ENCODE measurements around the gene INTS15. TPM values are rescaled to one million over a fixed set of nuclear protein-coding genes. Genes with fewer than 3 reads are reported as not detected.

The INTS15 gene
- total RNA-seq, 4 donors from 2014 or later = 28.0 to 63.0 (median 34.0) TPM

GRCh38 chr7:6558837-6559236 is 31.0 kb upstream of the INTS15 start:
- peak in 1 of 2 donors; percentile 9 for DNase-seq (ENCODE audit: low spot score in 2 of 2)
- Histone ChIP-seq H3K36me3 (no peaks in the 10 kb centered on the region), H3K27ac (no peak overlapping the region), H3K4me3 (no peak overlapping the region), H3K9me3 (no peaks in the 10 kb centered on the region), H3K27me3 (no peaks in the 10 kb centered on the region), H3K4me1 (no peaks in the 10 kb centered on the region)
- TF ChIP-seq CTCF (IDR thresholded peaks at IDR 0.05) = peak in 1 of 5 experiments; percentile 23
- no peak for TF ChIP-seq POLR2A (IDR thresholded peaks at IDR 0.05)
- 60 to 62% methylated on average over 6 of the region's 6 CpGs for WGBS, 2 donors

GRCh38 chr7:6559896-6560295 is 29.9 kb upstream of the INTS15 start:
- Histone ChIP-seq H3K9me3 (no peaks in the 10 kb centered on the region), H3K4me1 (no peaks in the 10 kb centered on the region), H3K27ac (no peak overlapping the region), H3K27me3 (no peaks in the 10 kb centered on the region), H3K36me3 (no peaks in the 10 kb centered on the region), H3K4me3 (no peak overlapping the region)
- no peak for DNase-seq (ENCODE audit: low spot score in 2 of 2)
- TF ChIP-seq EP300 (IDR thresholded peaks at IDR 0.05) = no peak
- TF ChIP-seq POLR2A (IDR thresholded peaks at IDR 0.05) = no peak
- no peak for TF ChIP-seq CTCF (IDR thresholded peaks at IDR 0.05)
- whole genome bisulfite sequencing, 2 donors = 33 to 37% methylated on average over 3 of the region's 3 CpGs

GRCh38 chr7:6562106-6562505 is 27.7 kb upstream of the INTS15 start:
- WGBS, 2 donors = 91 to 92% methylated on average over 1 of the region's 1 CpG
- Histone ChIP-seq H3K36me3 (no peaks in the 10 kb centered on the region), H3K4me3 (no peak overlapping the region), H3K9me3 (no peaks in the 10 kb centered on the region), H3K4me1 (no peaks in the 10 kb centered on the region), H3K27me3 (no peaks in the 10 kb centered on the region), H3K27ac (no peak overlapping the region)
- TF ChIP-seq EP300 (IDR thresholded peaks at IDR 0.05) = no peak
- no peak for TF ChIP-seq POLR2A (IDR thresholded peaks at IDR 0.05)
- no peak for TF ChIP-seq CTCF (IDR thresholded peaks at IDR 0.05)
- no peak for DNase-seq (ENCODE audit: low spot score in 2 of 2)

- no peak for DNase-seq (ENCODE audit: low spot score in 2 of 2)
- Histone ChIP-seq H3K27ac (no peak overlapping the region), H3K4me3 (no peak overlapping the region), H3K4me1 (no peaks in the 10 kb centered on the region), H3K27me3 (no peaks in the 10 kb centered on the region), H3K9me3 (no peaks in the 10 kb centered on the region), H3K36me3 (no peaks in the 10 kb centered on the region)
- no peak for TF ChIP-seq CTCF (IDR thresholded peaks at IDR 0.05)
- TF ChIP-seq POLR2A (IDR thresholded peaks at IDR 0.05) = no peak
- TF ChIP-seq EP300 (IDR thresholded peaks at IDR 0.05) = no peak
- 81 to 82% methylated on average over 12 of the region's 12 CpGs for WGBS, 2 donors
These were observed 25.7 kb upstream of the INTS15 start for GRCh38 chr7:6563936-6564770.

GRCh38 chr7:6565655-6566054 is 24.2 kb upstream of the INTS15 start:
- no peaks in the 10 kb centered on the region for H3K4me1 ChIP-seq
- no peak for DNase-seq (ENCODE audit: low spot score in 2 of 2)
- no peak overlapping the region for H3K4me3 ChIP-seq
- no peaks in the 10 kb centered on the region for H3K36me3 ChIP-seq
- TF ChIP-seq CTCF (IDR thresholded peaks at IDR 0.05) (no peak), POLR2A (IDR thresholded peaks at IDR 0.05) (no peak), EP300 (IDR thresholded peaks at IDR 0.05) (no peak)
- no peaks in the 10 kb centered on the region for H3K9me3 ChIP-seq
- H3K27ac ChIP-seq = no peak overlapping the region
- WGBS, 2 donors = 89 to 93% methylated on average over 4 of the region's 4 CpGs
- no peaks in the 10 kb centered on the region for H3K27me3 ChIP-seq

Measured in tibial nerve (tissue), 4 donors.